ACHN (cell line): ENCODE results near the gene SLC24A4.

Experiments
- DNase-seq: peaks from one replicate; pipeline ENCODE4 v3.0.0-alpha.2; 2015
- in situ Hi-C: cut with HindIII; loops from 2 replicates; pipeline ENCODE4 v1.10.0; 2017; ENCODE audit warnings: low sequenced_read_pairs, low pct_ligation_motif_present, low pct_unique_long_range_greater_than_20kb

Gene SLC24A4

GRCh38 chr14:92323011-92323915, at the start of gene SLC24A4:
TSS of gene SLC24A4 (plus strand) at chr14:92323165. CDS start at chr14:92323831, 666 bp downstream.
- in situ Hi-C loops = no loop called here
- DNase-seq = no peak

GRCh38 chr14:92273166-92273565, 49.8 kb upstream of the SLC24A4 start:
- DNase-seq = no peak
- in situ Hi-C loops = no loop called here

- no peak for DNase-seq
- in situ Hi-C loops = no loop called here
These were observed 48.9 kb upstream of the SLC24A4 start for GRCh38 chr14:92274055-92274454.

- no peak for DNase-seq
- in situ Hi-C loops = no loop called here
These were observed 46.9 kb upstream of the SLC24A4 start for GRCh38 chr14:92276074-92276473.

GRCh38 chr14:92277031-92277430, 45.9 kb upstream of the SLC24A4 start:
- in situ Hi-C loops = no loop called here
- no peak for DNase-seq

- in situ Hi-C loops = no loop called here
- no peak for DNase-seq
These were observed 42.3 kb upstream of the SLC24A4 start for GRCh38 chr14:92280554-92281262.

GRCh38 chr14:92282669-92283068, 40.3 kb upstream of the SLC24A4 start:
- no peak for DNase-seq
- in situ Hi-C loops = no loop called here

- no peak for DNase-seq
- in situ Hi-C loops = no loop called here
These were observed 37.7 kb upstream of the SLC24A4 start for GRCh38 chr14:92285311-92285710.

GRCh38 chr14:92287987-92288386, 35.0 kb upstream of the SLC24A4 start:
- in situ Hi-C loops = no loop called here
- DNase-seq = no peak

GRCh38 chr14:92288994-92289660, 33.8 kb upstream of the SLC24A4 start:
- in situ Hi-C loops = no loop called here
- no peak for DNase-seq

GRCh38 chr14:92292673-92293072, 30.3 kb upstream of the SLC24A4 start:
- no peak for DNase-seq
- in situ Hi-C loops = no loop called here

- no peak for DNase-seq
- in situ Hi-C loops = no loop called here
These were observed 28.5 kb upstream of the SLC24A4 start for GRCh38 chr14:92294506-92294905.

- no peak for DNase-seq
- in situ Hi-C loops = no loop called here
These were observed 25.0 kb upstream of the SLC24A4 start for GRCh38 chr14:92297818-92298595.

- no peak for DNase-seq
- in situ Hi-C loops = no loop called here
These were observed 20.5 kb upstream of the SLC24A4 start for GRCh38 chr14:92302481-92302880.

- no peak for DNase-seq
- in situ Hi-C loops = no loop called here
These were observed 14.2 kb upstream of the SLC24A4 start for GRCh38 chr14:92308716-92309115.

GRCh38 chr14:92309968-92310530, 12.9 kb upstream of the SLC24A4 start:
- in situ Hi-C loops = no loop called here
- DNase-seq = no peak

- in situ Hi-C loops = no loop called here
- DNase-seq = no peak
These were observed 12.1 kb upstream of the SLC24A4 start for GRCh38 chr14:92310776-92311375.

- in situ Hi-C loops = no loop called here
- no peak for DNase-seq
These were observed 8.8 kb upstream of the SLC24A4 start for GRCh38 chr14:92314182-92314581.
